ENCODE measurements around the gene DNM1.
A peak's percentile ranks its signal among the peaks of the same experiment; 100 is the strongest.

The DNM1 gene

GRCh38 chr9:128203024-128203706 is at the start of gene DNM1:
TSS of gene DNM1 (plus strand) at chr9:128203379. CDS start at chr9:128203471, 92 bp downstream.
- peak; percentile 87 for DNase-seq

DNA sequence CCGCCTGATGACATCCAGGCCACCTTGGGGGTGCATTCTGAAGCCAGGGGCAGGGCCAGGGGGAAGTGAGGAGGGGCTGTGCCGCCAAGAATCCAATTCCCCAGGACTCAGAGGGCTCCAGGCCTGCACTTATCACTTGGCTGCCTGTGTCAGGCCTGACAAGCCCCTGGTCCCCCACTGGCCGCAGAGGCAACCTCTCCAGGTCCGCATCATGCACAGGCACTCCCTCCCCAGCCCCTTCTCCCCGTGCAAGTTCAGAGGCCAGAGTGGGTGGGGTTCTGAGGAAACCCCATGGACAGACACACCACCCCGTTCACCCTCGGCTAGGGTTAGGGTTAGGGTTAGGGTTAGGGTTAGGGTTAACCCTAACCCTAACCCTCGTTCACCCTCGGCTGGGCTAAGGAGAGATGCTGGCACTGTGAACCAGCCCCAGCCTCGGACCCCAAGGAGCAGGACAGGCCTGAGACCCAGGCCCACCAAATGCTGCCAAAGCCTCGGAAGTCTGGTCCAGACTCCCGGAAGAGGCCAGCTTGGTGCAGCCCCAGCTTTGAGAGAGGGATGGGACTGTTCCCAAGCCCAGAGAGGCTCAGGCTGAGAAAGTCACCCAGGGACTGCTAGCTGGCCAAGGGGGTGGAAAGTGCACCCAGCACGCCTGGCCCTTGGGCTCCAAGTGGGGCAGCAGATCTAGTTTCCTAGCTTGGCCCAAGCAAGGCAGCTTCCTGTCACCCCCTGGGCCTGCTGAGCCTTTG is 49.1 kb upstream of the DNM1 start:
- DNase-seq, result no peak

GRCh38 chr9:128155736-128156500 is 47.3 kb upstream of the DNM1 start:
- no peak for DNase-seq

- peak; percentile 84 for DNase-seq
These were observed 43.7 kb upstream of the DNM1 start for GRCh38 chr9:128159522-128159783.

DNA sequence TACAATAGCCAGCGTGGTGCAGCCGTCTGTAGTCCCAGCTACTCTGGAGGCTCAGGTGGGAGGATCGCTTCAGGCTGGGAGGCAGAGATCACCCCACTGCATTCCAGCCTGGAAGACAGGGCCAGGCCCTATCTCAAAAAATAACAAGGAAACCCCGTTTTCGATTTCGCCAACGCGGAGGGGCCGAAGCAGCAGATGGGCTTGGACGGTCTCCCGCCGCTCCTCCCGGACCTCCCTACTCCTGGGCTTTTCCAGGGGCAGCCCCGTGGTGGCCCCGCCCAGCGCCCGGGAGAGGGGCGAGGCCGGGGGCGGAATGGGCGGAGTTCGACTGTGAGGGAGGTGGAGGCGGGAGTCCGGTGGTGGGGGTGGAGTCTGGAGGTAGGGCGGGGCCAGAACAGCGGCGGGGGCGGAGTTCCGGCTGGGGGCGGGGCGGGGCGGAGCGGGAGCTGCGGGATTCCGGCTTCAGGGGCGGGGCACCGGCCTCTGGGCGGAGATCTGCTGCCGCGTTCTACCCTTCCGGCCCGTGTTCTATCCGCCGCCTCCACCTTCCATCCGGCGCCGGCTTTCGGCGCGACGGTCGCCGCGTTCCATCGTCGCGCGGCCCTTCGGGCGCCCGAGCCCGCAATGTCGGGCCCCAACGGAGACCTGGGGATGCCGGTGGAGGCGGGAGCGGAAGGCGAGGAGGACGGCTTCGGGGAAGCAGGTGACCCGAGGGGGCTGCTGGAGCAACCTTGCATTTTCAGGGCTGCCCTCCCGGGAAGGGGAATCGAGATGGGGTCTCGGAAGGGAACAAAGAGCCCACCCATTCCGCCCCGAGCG is 43.2 kb upstream of the DNM1 start, which contains the start of gene BBLN:
Gene BBLN (plus strand): TSS at position 482 of the 819 bp plus-strand sequence. CDS start 143 bp downstream, at position 625.
- peak; percentile 96 for DNase-seq

GRCh38 chr9:128160603-128160987 is 42.6 kb upstream of the DNM1 start:
- DNase-seq, result peak; percentile 60

DNA sequence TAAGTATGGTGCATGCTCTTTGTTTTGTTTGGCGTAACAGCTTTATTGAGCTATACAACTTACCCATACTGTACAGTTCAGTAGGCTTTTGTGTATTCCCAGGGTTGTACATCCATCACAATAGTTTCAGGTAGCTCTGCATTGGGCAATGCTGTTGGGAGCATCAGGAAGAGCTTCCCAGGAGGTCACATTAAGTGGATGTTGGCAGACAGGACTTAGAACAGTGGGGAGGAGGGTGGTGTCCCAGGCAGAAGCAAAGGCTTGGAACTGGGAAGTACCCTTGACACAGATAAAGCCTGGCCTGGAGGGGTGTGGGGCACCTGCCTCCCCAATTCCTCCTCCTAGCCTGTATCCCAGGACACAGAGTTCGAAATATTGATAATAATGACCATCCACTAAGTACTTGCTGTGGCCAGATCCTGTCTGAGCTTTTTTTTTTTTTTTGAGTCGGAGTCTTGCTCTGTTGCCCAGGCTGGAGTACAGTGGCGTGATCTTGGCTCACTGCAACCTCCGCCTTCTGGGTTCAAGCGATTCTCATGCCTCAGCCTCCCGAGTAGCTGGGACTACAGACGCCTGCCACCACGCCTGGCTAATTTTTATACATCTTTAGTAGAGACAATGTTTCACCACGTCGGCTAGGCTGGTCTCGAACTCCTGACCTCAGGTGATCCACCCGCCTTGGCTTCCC is 41.8 kb upstream of the DNM1 start:
- DNase-seq, result peak; percentile 48

DNA sequence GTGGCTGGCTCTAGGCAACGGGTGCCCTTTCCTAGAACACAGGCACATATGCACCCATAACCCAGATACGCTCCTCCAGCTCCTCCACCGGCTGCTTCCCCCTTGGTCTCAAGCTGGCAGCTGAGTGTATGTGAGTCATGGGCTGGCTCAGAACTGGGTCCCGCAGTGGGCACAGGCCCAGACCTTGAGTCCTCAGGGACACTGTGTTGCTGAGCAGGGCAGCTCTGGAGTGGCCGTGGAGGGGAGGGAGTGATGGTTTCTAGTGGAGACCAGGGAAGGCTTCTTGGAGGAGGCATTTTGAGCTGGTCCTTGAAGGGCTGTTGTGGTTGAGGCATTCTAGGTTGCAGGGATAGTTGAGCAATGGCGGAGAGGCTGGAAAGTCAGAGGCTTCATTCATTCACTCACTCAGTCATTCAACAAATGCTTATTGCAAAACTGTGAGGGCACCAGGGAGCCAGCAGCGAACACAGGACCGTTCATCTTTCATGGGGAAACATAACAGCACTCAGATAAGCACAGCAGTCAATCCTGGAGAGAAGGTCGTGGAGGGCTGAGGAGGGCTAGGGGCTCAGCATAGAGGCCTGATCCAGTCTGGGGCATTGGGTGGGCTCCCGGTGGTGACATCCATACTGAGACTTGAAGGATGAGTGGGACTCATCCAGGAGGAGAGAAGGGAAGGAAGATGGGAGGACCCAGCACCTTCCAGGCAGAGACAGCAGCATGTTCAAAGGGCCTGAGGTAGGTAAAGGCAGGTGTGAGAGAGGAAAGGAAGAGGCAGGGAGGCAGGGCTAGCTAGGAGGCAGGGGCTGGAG is 40.8 kb upstream of the DNM1 start:
- no peak for DNase-seq

DNA sequence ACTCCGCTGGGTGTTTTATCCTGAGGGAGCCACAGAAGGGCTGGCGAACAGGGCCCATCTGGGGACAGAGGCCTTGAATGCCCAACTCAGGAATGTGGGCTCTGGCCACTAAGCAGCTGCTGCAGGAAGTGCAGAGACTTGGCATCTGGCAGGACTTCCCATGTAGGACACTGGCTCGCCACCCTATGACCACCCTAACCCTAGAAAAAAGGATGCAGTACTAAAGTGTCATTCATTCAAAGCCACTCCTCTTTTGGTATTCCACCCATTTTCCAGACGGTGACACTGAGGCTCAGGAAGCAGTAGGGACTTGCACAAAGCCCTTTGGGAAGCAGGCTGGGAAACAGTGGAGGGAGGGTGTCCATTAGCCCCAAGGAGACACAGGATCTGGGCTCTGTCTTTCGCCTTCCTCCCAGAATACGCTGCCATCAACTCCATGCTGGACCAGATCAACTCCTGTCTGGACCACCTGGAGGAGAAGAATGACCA is 40.1 kb upstream of the DNM1 start:
- DNase-seq, result no peak

DNA sequence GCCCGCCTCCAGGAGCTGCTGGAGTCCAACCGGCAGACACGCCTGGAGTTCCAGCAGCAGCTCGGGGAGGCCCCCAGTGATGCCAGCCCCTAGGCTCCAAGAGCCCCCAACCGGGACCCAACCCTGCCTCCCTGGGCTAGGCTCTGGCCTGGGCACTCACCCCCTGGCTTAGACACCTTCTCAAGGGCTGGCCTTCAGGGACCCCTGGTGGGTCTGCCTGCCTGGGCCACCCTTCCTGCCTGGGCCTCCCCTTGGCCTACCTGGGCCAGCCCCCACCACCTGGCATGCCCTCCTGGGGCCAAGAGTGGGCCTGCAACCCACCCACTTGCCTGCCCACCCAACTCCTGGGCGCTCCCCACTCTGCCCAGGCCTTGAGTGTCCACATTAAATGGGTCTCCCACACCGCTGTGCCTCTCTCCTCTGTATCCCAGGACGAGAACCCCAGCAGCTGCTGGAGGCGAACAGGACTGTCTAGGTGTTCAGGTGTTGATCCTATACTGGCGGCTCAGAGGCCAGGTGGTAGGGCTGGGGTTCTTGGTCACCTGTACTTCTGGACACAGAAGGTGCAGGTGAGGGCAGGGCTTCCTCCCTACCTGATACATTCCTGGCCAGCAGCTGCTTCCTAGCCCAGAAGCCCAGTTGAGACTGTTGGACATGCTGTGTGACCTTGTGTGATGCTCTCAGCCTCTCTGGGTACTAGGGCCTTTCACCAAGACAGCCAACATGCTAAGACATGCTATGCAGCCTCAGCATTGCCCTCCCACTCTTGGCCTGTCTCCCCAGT is 39.5 kb upstream of the DNM1 start:
- peak; percentile 53 for DNase-seq

DNA sequence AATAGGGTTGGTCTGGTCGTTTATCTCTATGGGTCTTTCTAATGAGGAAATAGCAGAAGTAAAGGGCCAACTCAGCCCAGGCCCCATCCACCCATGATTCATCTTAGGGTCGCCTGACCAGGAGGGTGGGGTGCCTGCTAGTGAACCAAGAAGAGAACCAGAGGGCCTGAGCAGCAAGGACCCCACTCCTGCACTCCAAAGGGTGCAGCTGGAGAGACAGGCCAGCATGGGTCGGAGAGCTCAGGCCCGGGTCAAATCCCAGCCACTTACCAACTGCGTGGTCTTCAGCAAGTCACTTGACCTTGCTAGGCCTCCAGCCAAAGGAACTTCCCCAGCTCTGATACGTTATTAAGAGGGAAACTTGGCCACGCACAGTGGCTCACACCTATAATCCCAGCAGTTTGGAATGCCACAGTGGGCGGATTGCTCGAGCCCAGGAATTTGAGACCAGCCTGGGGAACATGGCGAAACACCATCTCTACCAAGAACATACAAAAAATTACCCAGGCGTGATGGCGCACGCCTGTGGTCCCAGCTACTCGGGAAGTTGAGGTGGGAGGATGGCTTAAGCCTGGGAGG is 38.8 kb upstream of the DNM1 start:
- DNase-seq, result no peak

- no peak for DNase-seq
These were observed 37.0 kb upstream of the DNM1 start for GRCh38 chr9:128166169-128166568.

DNA sequence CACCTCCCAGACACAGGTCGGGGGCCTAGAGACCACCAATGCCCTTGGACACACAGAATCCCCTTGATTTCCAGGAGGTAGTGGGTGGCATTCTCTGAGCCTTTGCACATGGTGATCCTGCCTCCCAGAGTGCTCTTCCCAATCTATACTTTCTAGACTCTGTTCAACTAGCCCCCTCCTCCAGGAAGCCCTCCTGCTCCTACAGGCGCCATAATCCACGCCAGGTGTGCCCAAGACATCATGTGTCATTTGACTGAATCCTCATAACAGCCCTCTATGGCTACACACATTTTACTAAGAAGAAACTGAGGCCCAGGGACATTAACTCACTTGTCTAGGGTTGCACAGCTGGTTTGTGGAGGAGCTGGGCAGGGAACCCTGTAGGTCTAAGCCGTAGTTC is 36.0 kb upstream of the DNM1 start:
- no peak for DNase-seq

DNA sequence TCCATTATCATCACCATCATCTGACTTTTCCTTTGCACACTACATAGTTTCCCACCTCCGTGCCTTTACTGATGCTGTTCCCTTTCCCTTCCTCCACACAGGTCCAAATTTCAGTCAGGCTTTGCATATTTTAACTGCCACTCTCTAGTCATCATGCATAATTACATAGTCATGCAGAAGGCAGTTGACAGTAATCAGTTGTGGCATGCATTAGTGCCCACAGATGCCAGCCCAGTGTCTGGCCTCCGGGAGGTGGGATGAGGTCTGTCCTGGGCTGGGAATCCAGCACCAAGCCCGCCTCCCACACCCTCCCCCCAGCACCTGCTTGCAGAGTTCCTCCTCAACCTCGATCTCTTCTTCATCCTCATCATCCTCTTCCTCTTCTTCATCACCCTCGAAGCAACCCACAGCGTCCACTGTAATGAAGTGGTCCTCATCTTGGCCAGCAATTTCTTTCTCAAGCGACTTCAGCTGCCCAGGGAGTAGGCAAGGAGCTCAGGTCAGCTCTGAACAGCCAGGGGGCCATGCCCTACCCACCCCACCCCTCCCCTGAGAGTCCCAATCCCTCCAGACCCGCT is 34.4 kb upstream of the DNM1 start:
- no peak for DNase-seq

- DNase-seq, result no peak
These were observed 33.7 kb upstream of the DNM1 start for GRCh38 chr9:128169492-128169891.

- no peak for DNase-seq
These were observed 33.3 kb upstream of the DNM1 start for GRCh38 chr9:128169925-128170324.

DNA sequence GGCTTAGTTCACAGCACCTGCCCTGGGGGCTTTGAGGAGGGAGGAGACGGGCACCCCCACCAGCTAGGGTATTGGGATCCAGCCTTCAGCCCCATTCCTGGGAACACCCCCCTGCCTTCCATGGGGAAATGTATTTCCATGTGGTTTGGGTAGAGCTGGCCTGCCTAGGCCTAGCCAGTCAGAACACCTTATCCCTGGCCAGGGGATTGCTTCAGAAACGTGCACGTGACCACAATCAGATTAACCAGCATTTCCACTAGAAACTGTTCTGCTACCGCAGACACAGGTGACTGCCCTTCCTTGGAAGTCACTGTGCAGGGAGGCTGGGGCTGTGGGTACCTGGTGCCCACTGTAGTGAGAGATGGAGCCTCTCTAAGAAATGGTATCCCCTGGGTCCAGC is 29.1 kb upstream of the DNM1 start:
- no peak for DNase-seq

- no peak for DNase-seq
These were observed 28.0 kb upstream of the DNM1 start for GRCh38 chr9:128175102-128175563.

- no peak for DNase-seq
These were observed 27.5 kb upstream of the DNM1 start for GRCh38 chr9:128175726-128176125.
